ENCODE data around the gene WDR44.

GRCh38 chrX:118367338-118367737 lies 21.4 kb downstream of the WDR44 start:
- TF ChIP-seq CTCF (IDR thresholded peaks at IDR 0.05; ENCODE audit: low read length) (no peak), EZH2 (optimal IDR thresholded peaks at IDR 0.05; ENCODE audit: low read depth, low read length) (no peak), EZH2phosphoT487 (IDR thresholded peaks at IDR 0.05; ENCODE audit: low read length) (no peak)
